GM12878 (cell line): ENCODE results near the gene MAST4. TPM values are rescaled to one million over a fixed set of nuclear protein-coding genes. Genes with fewer than 3 reads are reported as not detected.

ENCODE experiments used
- ATAC-seq: fragments of 200-7000 bp; cut with Tn5 transposase; 3 replicates; pipeline ENCODE4 v1.9.1; 2020; ENCODE audit warnings: mild to moderate bottlenecking, moderate library complexity
- BruUV-seq: library from RNA; stranded (reverse); fragments of 400-500 nt; replicated peaks from 2 replicates; lab custom pipeline; 2021; lab: Mats Ljungman, UMichigan
- CTCF ChIA-PET: fragments of 300-600 bp; sonication (Branson Sonifier 250); formaldehyde crosslinking; extraction: SDS; loops from one replicate; lab custom pipeline; 2021; ENCODE audit warnings: inconsistent platforms; lab: Yijun Ruan, JAX
- POLR2A ChIA-PET: fragments of 350-600 bp; formaldehyde crosslinking; extraction: SDS; loops from one replicate; lab custom pipeline; 2021; ENCODE audit warnings: inconsistent platforms; lab: Charles Lee
- RAD21 ChIA-PET: fragments of 300-600 bp; sonication (Branson Sonifier 250); formaldehyde crosslinking; loops from one replicate; lab custom pipeline; 2023; ENCODE audit warnings: antibody characterized with exemption; ENCODE audit not compliant: unreplicated experiment; lab: Charles Lee
- SMC1A ChIA-PET: fragments of 300-600 bp; sonication (Branson Sonifier 250); formaldehyde crosslinking; loops from one replicate; lab custom pipeline; 2023; ENCODE audit not compliant: unreplicated experiment, uncharacterized antibody; lab: Charles Lee
- DNase-seq: peaks from one replicate; pipeline ENCODE4 v3.0.0-alpha.2; 2011; ENCODE audit warnings: low read depth, low spot score
- FAIRE-seq: peaks from 3 replicates; lab custom pipeline; 2011; peaks lifted over from hg19 to GRCh38; lab: Jason Lieb, UNC
- H2AFZ ChIP-seq: 2 replicates; pipeline ENCODE4 v1.6.0; 2011; ENCODE audit warnings: low read depth, low read length, control low read depth; ENCODE audit not compliant: control insufficient read depth
- H3K27ac ChIP-seq: 2 replicates; pipeline ENCODE4 v1.5.1; 2011; ENCODE audit warnings: control low read depth; ENCODE audit not compliant: control insufficient read depth, insufficient read depth
- H3K27me3 ChIP-seq, 2 experiments: replicated peaks in 1 of 2; 2 replicates each; pipeline versions ENCODE4 v1.6.0 to v1.6.1; 2011; ENCODE audit warnings: low read length in 1 of 2; ENCODE audit not compliant: control insufficient read depth in 2 of 2, insufficient read depth in 2 of 2
- H3K36me3 ChIP-seq, 2 experiments: 2 replicates each; pipeline ENCODE4 v1.5.1; 2011; ENCODE audit warnings: low read length in 1 of 2; ENCODE audit not compliant: control insufficient read depth in 2 of 2, insufficient read depth in 2 of 2
- H3K4me1 ChIP-seq: 2 replicates; pipeline ENCODE4 v1.6.1; 2011; ENCODE audit warnings: mild to moderate bottlenecking, low read length, moderate library complexity, mixed read lengths; ENCODE audit not compliant: control insufficient read depth, insufficient read depth
- H3K4me2 ChIP-seq: 2 replicates; pipeline ENCODE4 v1.6.0; 2011; ENCODE audit warnings: control low read depth; ENCODE audit not compliant: control insufficient read depth, insufficient read depth
- H3K4me3 ChIP-seq: fragments of 200-600 bp; sonication (generic); 2 replicates; pipeline ENCODE4 v1.5.1; 2016
- H3K79me2 ChIP-seq: 2 replicates; pipeline ENCODE4 v1.6.0; 2011; ENCODE audit warnings: low read length; ENCODE audit not compliant: control insufficient read depth, insufficient read depth
- H3K9ac ChIP-seq: 2 replicates; pipeline ENCODE4 v1.8.0; 2011; ENCODE audit warnings: low read length, control low read depth, mixed read lengths; ENCODE audit not compliant: control insufficient read depth, insufficient read depth
- H3K9me3 ChIP-seq: replicated peaks from 3 replicates; pipeline ENCODE4 v1.5.1; 2011; ENCODE audit warnings: mild to moderate bottlenecking, low read length; ENCODE audit not compliant: control insufficient read depth, insufficient read depth
- H4K20me1 ChIP-seq: 2 replicates; pipeline ENCODE4 v1.6.0; 2011; ENCODE audit not compliant: control insufficient read depth, insufficient read depth
- CBFB ChIP-seq: IDR thresholded peaks from 2 replicates; pipeline ENCODE4 v1.6.1; 2016; ENCODE audit warnings: antibody characterized with exemption, low read depth
- IRF3 ChIP-seq: fragments of 450-650 bp; IDR thresholded peaks from 2 replicates; pipeline ENCODE4 v1.6.1; 2014; ENCODE audit warnings: mild to moderate bottlenecking
- JUNB ChIP-seq: IDR thresholded peaks from 2 replicates; pipeline ENCODE4 v1.6.1; 2016; ENCODE audit warnings: antibody characterized with exemption, mild to moderate bottlenecking
- POLR2AphosphoS2 ChIP-seq: IDR thresholded peaks from 2 replicates; pipeline ENCODE4 v1.6.1; 2011; ENCODE audit warnings: low read depth, mild to moderate bottlenecking, low read length, improper control_type of control experiment, moderate library complexity
- PRDM15 ChIP-seq: fragments of 450-650 bp; formaldehyde crosslinking; IDR thresholded peaks from 2 replicates; pipeline ENCODE4 v1.4.0; 2020; ENCODE audit warnings: mild to moderate bottlenecking, moderate library complexity
- RFX5 ChIP-seq: IDR thresholded peaks from 2 replicates; pipeline ENCODE4 v1.6.1; 2011; ENCODE audit warnings: low read depth, low read length, improper control_type of control experiment
- SIX5 ChIP-seq: IDR thresholded peaks from 2 replicates; pipeline ENCODE4 v1.6.1; 2011; ENCODE audit warnings: mild to moderate bottlenecking, low read depth, low read length, moderate library complexity; ENCODE audit not compliant: severe bottlenecking
- TAF1 ChIP-seq: IDR thresholded peaks from 2 replicates; pipeline ENCODE4 v1.6.1; 2011; ENCODE audit warnings: mild to moderate bottlenecking, low read depth, low read length, borderline replicate concordance
- ZNF207 ChIP-seq: fragments of 450-650 bp; IDR thresholded peaks from 2 replicates; pipeline ENCODE4 v1.6.1; 2014; ENCODE audit warnings: antibody characterized with exemption, mild to moderate bottlenecking, borderline replicate concordance
- WGBS: methylation state at CpG from one replicate; pipeline ENCODE4 v1.1.6; 2016; ENCODE audit warnings: low lambda C conversion rate; ENCODE audit not compliant: insufficient replicate concordance, insufficient coverage; ENCODE audit errors: missing lambda C conversion rate; 5-methylcytosine and 5-hydroxymethylcytosine counted together
- in situ Hi-C: fragments of 300-500 bp; cut with MboI; formaldehyde crosslinking; loops from 9 replicates; pipeline ENCODE4 v1.14.3; 2018; ENCODE audit warnings: mixed read lengths
- intact Hi-C: fragments of 100-400 bp; cut with micrococcal nuclease; formaldehyde crosslinking; loops from one replicate; pipeline ENCODE4 v1.14.2; 2022; ENCODE audit not compliant: unreplicated experiment
- polyA plus RNA-seq, 11 experiments: library from polyadenylated mRNA; depleted of rRNA in 4 of 11; unstranded in 6 of 11; stranded (reverse) in 5 of 11; fragments of >200 nt; fragmentation: Nextera tagmentation in 4 of 11; fragmentation: Illumina TruSeq in 1 of 11; extraction: Ambion mirVana in 4 of 11; extraction: Trizol in 1 of 11; gene quantifications; 1 replicate in 1 of 11; 2 replicates in 10 of 11; pipeline versions ENCODE4 v1.2.1 to v1.2.3, GENCODE V29; 2011 to 2016; ENCODE audit warnings: inconsistent platforms in 2 of 11, missing spikeins in 2 of 11, low read depth in 1 of 11
- total RNA-seq, 4 experiments: library from RNA; depleted of rRNA in 3 of 4; stranded (reverse); fragments of >200 nt in 3 of 4; fragmentation: Illumina TruSeq in 1 of 4; extraction: Trizol in 1 of 4; gene quantifications; 2 replicates each; pipeline versions ENCODE4 v1.2.1 to v1.2.3, GENCODE V29; 2013 to 2021
- TF ChIP-seq, protein P1 (sequence below): fragments of 150-350 bp; IDR thresholded peaks from 2 replicates; pipeline ENCODE4 v1.6.1; 2014; ENCODE audit warnings: mild to moderate bottlenecking, low read depth, low read length
- TF ChIP-seq, protein P2 (sequence below): fragments of 450-650 bp; IDR thresholded peaks from 2 replicates; pipeline ENCODE4 v1.6.1; 2016; ENCODE audit warnings: mild to moderate bottlenecking

The MAST4 gene
- total and polyA plus RNA-seq, 10 of the 15 experiments (the other 5 are each of a cell fraction or from before 2014, with no cell fraction given) = 0.02 to 1.6 (median 0.29) TPM; not detected in 1

DNA sequence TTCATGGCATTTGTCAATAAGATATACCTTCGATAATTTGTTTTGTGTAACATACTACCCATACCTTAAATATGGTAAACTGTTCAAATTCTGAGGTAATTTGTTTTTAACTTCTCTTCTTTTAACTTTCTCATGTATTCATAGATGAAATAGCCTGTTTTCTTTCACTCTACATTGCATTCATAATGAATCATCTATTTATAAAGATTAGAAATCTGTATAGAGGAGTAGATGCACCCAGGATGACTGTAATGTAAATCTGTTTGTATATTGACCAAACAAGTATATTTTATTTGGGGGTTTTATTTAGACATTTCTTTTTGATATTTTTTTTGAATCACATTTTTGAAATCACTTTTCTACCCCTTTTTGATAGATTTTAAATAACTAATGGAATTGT is 455.8 kb downstream of the MAST4 start:
- DNase-seq = no peak
- Histone ChIP-seq H3K9ac (no peak overlapping the region), H2AFZ (no peak overlapping the region), H4K20me1 (no peaks in the 10 kb centered on the region; the same call in 1 of the 2 replicates), H3K4me1 (no peaks in the 10 kb centered on the region), H3K79me2 (no peaks in the 10 kb centered on the region), H3K27me3 (no peaks in the 10 kb centered on the region), H3K36me3 (no peaks in the 10 kb centered on the region), H3K4me2 (no peak overlapping the region), H3K4me3 (no peak overlapping the region), H3K9me3 (no peaks in the 10 kb centered on the region), H3K27ac (no peak overlapping the region)
- no TSS peak for BruUV-seq
- in situ Hi-C loops (no loop called here), intact Hi-C loops (no loop called here)
- TF ChIP-seq JUNB = no peak
- no peak for TF ChIP-seq ZNF207
- no peak for TF ChIP-seq SIX5
- TF ChIP-seq, protein P1, sequence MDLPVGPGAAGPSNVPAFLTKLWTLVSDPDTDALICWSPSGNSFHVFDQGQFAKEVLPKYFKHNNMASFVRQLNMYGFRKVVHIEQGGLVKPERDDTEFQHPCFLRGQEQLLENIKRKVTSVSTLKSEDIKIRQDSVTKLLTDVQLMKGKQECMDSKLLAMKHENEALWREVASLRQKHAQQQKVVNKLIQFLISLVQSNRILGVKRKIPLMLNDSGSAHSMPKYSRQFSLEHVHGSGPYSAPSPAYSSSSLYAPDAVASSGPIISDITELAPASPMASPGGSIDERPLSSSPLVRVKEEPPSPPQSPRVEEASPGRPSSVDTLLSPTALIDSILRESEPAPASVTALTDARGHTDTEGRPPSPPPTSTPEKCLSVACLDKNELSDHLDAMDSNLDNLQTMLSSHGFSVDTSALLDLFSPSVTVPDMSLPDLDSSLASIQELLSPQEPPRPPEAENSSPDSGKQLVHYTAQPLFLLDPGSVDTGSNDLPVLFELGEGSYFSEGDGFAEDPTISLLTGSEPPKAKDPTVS = no peak
- no peak for TF ChIP-seq RFX5
- ChIA-PET CTCF (no interaction called here), POLR2A (no interaction called here), RAD21 (no interaction called here), SMC1A (no interaction called here)
- no peak for FAIRE-seq
- no peak for ATAC-seq
- 0% methylated on average over 1 of the region's 1 CpG for WGBS

- intact Hi-C loops (no loop called here), in situ Hi-C loops (no loop called here)
- SMC1A ChIA-PET = no interaction called here
- H3K79me2 ChIP-seq = no peaks in the 10 kb centered on the region
- RAD21 ChIA-PET = no interaction called here
- H3K27ac ChIP-seq = no peak overlapping the region
- H3K27me3 ChIP-seq = no peaks in the 10 kb centered on the region
- CTCF ChIA-PET = no interaction called here
- no peaks in the 10 kb centered on the region; the same call in 1 of the 2 replicates for H4K20me1 ChIP-seq
- no peak overlapping the region for H2AFZ ChIP-seq
- DNase-seq = no peak
- H3K4me2 ChIP-seq = no peak overlapping the region
- 9% methylated on average over 1 of the region's 1 CpG for WGBS
- no peak for FAIRE-seq
- no TSS peak for BruUV-seq
- no peak overlapping the region for H3K4me3 ChIP-seq
- POLR2A ChIA-PET = no interaction called here
- no peak overlapping the region for H3K9ac ChIP-seq
- H3K9me3 ChIP-seq = no peaks in the 10 kb centered on the region
- H3K36me3 ChIP-seq = no peaks in the 10 kb centered on the region
- no peaks in the 10 kb centered on the region for H3K4me1 ChIP-seq
- no peak for ATAC-seq
- TF ChIP-seq CBFB (no peak), PRDM15 (no peak), TAF1 (no peak), POLR2AphosphoS2 (no peak), IRF3 (no peak)
- TF ChIP-seq, protein P2, sequence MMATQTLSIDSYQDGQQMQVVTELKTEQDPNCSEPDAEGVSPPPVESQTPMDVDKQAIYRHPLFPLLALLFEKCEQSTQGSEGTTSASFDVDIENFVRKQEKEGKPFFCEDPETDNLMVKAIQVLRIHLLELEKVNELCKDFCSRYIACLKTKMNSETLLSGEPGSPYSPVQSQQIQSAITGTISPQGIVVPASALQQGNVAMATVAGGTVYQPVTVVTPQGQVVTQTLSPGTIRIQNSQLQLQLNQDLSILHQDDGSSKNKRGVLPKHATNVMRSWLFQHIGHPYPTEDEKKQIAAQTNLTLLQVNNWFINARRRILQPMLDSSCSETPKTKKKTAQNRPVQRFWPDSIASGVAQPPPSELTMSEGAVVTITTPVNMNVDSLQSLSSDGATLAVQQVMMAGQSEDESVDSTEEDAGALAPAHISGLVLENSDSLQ = no peak
Observed at GRCh38 chr5:67053229-67053628, 457.0 kb downstream of the MAST4 start.
